Vagina (tissue), 2 donors: Measurements from ENCODE around the gene MEIS1.

Experiments
- CTCF ChIP-seq, 3 experiments: fragments of 450-650 bp in 2 of 3; fragments of 200-600 bp in 1 of 3; sonication (generic) in 1 of 3; IDR thresholded peaks; one replicate each; pipeline ENCODE4 v1.5.1; 2017 to 2019; ENCODE audit warnings: antibody characterized with exemption in 3 of 3, mild to moderate bottlenecking in 2 of 3, moderate library complexity in 2 of 3
- POLR2AphosphoS5 ChIP-seq, 2 donors: sonication (generic); formaldehyde crosslinking; IDR thresholded peaks; one replicate each; pipeline ENCODE4 v1.9.0; 2017; ENCODE audit warnings: antibody characterized with exemption in 2 of 2, mild to moderate bottlenecking in 2 of 2, low read depth in 1 of 2; ENCODE audit not compliant: insufficient read depth in 1 of 2

- TF ChIP-seq POLR2AphosphoS5 (IDR thresholded peaks at IDR 0.05; ENCODE audit: insufficient read depth in 1 of 2, low read depth in 1 of 2), result no peak
- TF ChIP-seq CTCF (IDR thresholded peaks at IDR 0.05), result no peak
Measured at GRCh38 chr2:66463206-66463755, 28.4 kb downstream of the MEIS1 start.
